Spinal cord (tissue), 10 donors: ENCODE results near the gene PARP11. TPM values are rescaled to one million over a fixed set of nuclear protein-coding genes. Genes with fewer than 3 reads are reported as not detected.

Experiments
- DNase-seq, 6 donors: peaks; one replicate each; pipeline versions ENCODE4 v3.0.0 to v3.0.0-alpha.2; 2013 to 2015; ENCODE audit warnings: low spot score in 6 of 6, low read depth in 4 of 6
- H3K27ac ChIP-seq: one replicate; pipeline ENCODE4 v1.5.1; 2013; ENCODE audit warnings: low read depth, low read length, control low read depth
- H3K27me3 ChIP-seq: one replicate; pipeline ENCODE4 v1.6.1; 2013; ENCODE audit warnings: low read length; ENCODE audit not compliant: control insufficient read depth, insufficient read depth
- H3K36me3 ChIP-seq: one replicate; pipeline ENCODE4 v1.6.1; 2013; ENCODE audit warnings: low read length; ENCODE audit not compliant: control insufficient read depth, insufficient read depth
- H3K4me1 ChIP-seq: one replicate; pipeline ENCODE4 v1.6.1; 2013; ENCODE audit warnings: low read length; ENCODE audit not compliant: control insufficient read depth, insufficient read depth
- H3K4me3 ChIP-seq: one replicate; pipeline ENCODE4 v1.5.1; 2013; ENCODE audit warnings: low read depth, low read length, control low read depth
- H3K9me3 ChIP-seq: one replicate; pipeline ENCODE4 v1.6.1; 2013; ENCODE audit warnings: low read length; ENCODE audit not compliant: control insufficient read depth, insufficient read depth
- WGBS: methylation state at CpG from one replicate; pipeline ENCODE4 v1.1.5; 2013; ENCODE audit warnings: missing lambda C conversion rate; ENCODE audit not compliant: insufficient coverage; 5-methylcytosine and 5-hydroxymethylcytosine counted together
- polyA plus RNA-seq, 2 donors: library from polyadenylated mRNA; unstranded; fragments of 120-200 nt; gene quantifications; one replicate each; pipeline ENCODE4 v1.2.1, GENCODE V29; 2013; ENCODE audit not compliant: insufficient read length in 2 of 2
- total RNA-seq, 2 donors: library from RNA; depleted of rRNA in 1 of 2; stranded (reverse); fragments of 120-200 nt in 1 of 2; fragments of >200 nt in 1 of 2; gene quantifications; one replicate each; pipeline versions ENCODE4 v1.2.3 to v1.2.4, GENCODE V29; 2013 to 2014
- donor health status: healthy.

Gene PARP11
- total and polyA plus RNA-seq, 4 donors: 9.6 to 12.0 (median 10.7) TPM

- Histone ChIP-seq H3K27ac (no peak overlapping the region), H3K27me3 (no peaks in the 10 kb centered on the region)
These were observed 38.4 kb downstream of the PARP11 start for GRCh38 chr12:3834774-3835173.

GRCh38 chr12:3833670-3834310 is 39.4 kb downstream of the PARP11 start:
- H3K9me3 ChIP-seq: peaks cover 4% of the 10 kb centered on the region
- no peak overlapping the region for H3K27ac ChIP-seq
- DNase-seq: no peak
- no peak overlapping the region for H3K4me3 ChIP-seq
- no peaks in the 10 kb centered on the region for H3K27me3 ChIP-seq
- no peaks in the 10 kb centered on the region for H3K36me3 ChIP-seq
- no peaks in the 10 kb centered on the region for H3K4me1 ChIP-seq
- WGBS: 80% methylated on average over 5 of the region's 6 CpGs

More at GRCh38 chr12:3834774-3835173, 38.4 kb downstream of the PARP11 start:
- H3K9me3 ChIP-seq: peaks cover 4% of the 10 kb centered on the region
- 76% methylated on average over 6 of the region's 6 CpGs for WGBS
- H3K4me1 ChIP-seq: no peaks in the 10 kb centered on the region
- no peak overlapping the region for H3K4me3 ChIP-seq
- DNase-seq: no peak
- no peaks in the 10 kb centered on the region for H3K36me3 ChIP-seq

- no peaks in the 10 kb centered on the region for H3K4me1 ChIP-seq
- no peaks in the 10 kb centered on the region for H3K27me3 ChIP-seq
- no peak for DNase-seq
- 72% methylated on average over 2 of the region's 3 CpGs for WGBS
- H3K4me3 ChIP-seq: no peak overlapping the region
- no peak overlapping the region for H3K27ac ChIP-seq
- H3K36me3 ChIP-seq: no peaks in the 10 kb centered on the region
- peaks cover 4% of the 10 kb centered on the region for H3K9me3 ChIP-seq
These were observed 40.5 kb downstream of the PARP11 start for GRCh38 chr12:3832738-3833137.

- Histone ChIP-seq H3K4me3 (no peak overlapping the region), H3K4me1 (no peaks in the 10 kb centered on the region), H3K27ac (no peak overlapping the region), H3K27me3 (no peaks in the 10 kb centered on the region), H3K36me3 (peaks cover 3% of the 10 kb centered on the region), H3K9me3 (no peaks in the 10 kb centered on the region)
- DNase-seq: no peak
- no CpG with 5 or more reads among the region's 3 CpGs for WGBS
These were observed 44.3 kb downstream of the PARP11 start for GRCh38 chr12:3828888-3829287.

- 70% methylated on average over 2 of the region's 3 CpGs for WGBS
- no peak for DNase-seq
- Histone ChIP-seq H3K9me3 (no peaks in the 10 kb centered on the region), H3K4me1 (no peaks in the 10 kb centered on the region), H3K36me3 (peaks cover 3% of the 10 kb centered on the region), H3K4me3 (no peak overlapping the region), H3K27me3 (no peaks in the 10 kb centered on the region), H3K27ac (no peak overlapping the region)
These were observed 45.7 kb downstream of the PARP11 start for GRCh38 chr12:3827301-3828000.

GRCh38 chr12:3821441-3821840 is 51.8 kb downstream of the PARP11 start:
- DNase-seq: no peak
- no peaks in the 10 kb centered on the region for H3K4me1 ChIP-seq
- WGBS: no CpG with 5 or more reads among the region's 1 CpG
- H3K9me3 ChIP-seq: no peaks in the 10 kb centered on the region
- H3K4me3 ChIP-seq: no peak overlapping the region
- peaks cover 3% of the 10 kb centered on the region for H3K36me3 ChIP-seq
- no peaks in the 10 kb centered on the region for H3K27me3 ChIP-seq
- no peak overlapping the region for H3K27ac ChIP-seq

GRCh38 chr12:3820122-3820521 is 53.1 kb downstream of the PARP11 start:
- WGBS: 100% methylated on average over 1 of the region's 3 CpGs
- Histone ChIP-seq H3K4me3 (no peak overlapping the region), H3K4me1 (no peaks in the 10 kb centered on the region), H3K9me3 (no peaks in the 10 kb centered on the region), H3K27me3 (no peaks in the 10 kb centered on the region), H3K36me3 (no peaks in the 10 kb centered on the region), H3K27ac (no peak overlapping the region)
- no peak for DNase-seq

GRCh38 chr12:3816266-3816665 is 56.9 kb downstream of the PARP11 start:
- Histone ChIP-seq H3K27ac (no peak overlapping the region), H3K4me1 (no peaks in the 10 kb centered on the region), H3K27me3 (no peaks in the 10 kb centered on the region), H3K4me3 (no peak overlapping the region), H3K36me3 (no peaks in the 10 kb centered on the region), H3K9me3 (no peaks in the 10 kb centered on the region)
- WGBS: 100% methylated on average over 2 of the region's 2 CpGs
- DNase-seq: no peak

- H3K36me3 ChIP-seq: no peaks in the 10 kb centered on the region
- H3K4me3 ChIP-seq: no peak overlapping the region
- no peaks in the 10 kb centered on the region for H3K9me3 ChIP-seq
- no peaks in the 10 kb centered on the region for H3K4me1 ChIP-seq
- no peak for DNase-seq
- WGBS: 80% methylated on average over 1 of the region's 4 CpGs
- H3K27me3 ChIP-seq: no peaks in the 10 kb centered on the region
- no peak overlapping the region for H3K27ac ChIP-seq
These were observed 58.0 kb downstream of the PARP11 start for GRCh38 chr12:3815094-3815766.

GRCh38 chr12:3810540-3810939 is 62.7 kb downstream of the PARP11 start:
- Histone ChIP-seq H3K4me1 (no peaks in the 10 kb centered on the region), H3K9me3 (no peaks in the 10 kb centered on the region), H3K4me3 (no peak overlapping the region), H3K27ac (no peak overlapping the region), H3K36me3 (no peaks in the 10 kb centered on the region), H3K27me3 (no peaks in the 10 kb centered on the region)
- no peak for DNase-seq
